PC-9 (cell line): ENCODE data around the gene NTM. TPM values are rescaled to one million over a fixed set of nuclear protein-coding genes. Genes with fewer than 3 reads are reported as not detected.

ENCODE experiments used
- BruUV-seq: library from RNA; stranded (reverse); fragments of 400-500 nt; replicated peaks from 2 replicates; lab custom pipeline; 2021; lab: Mats Ljungman, UMichigan
- CTCF ChIA-PET: fragments of 300-600 bp; sonication (Branson Sonifier 250); formaldehyde crosslinking; loops from one replicate; lab custom pipeline; 2022; ENCODE audit warnings: antibody characterized with exemption; lab: Charles Lee
- POLR2A ChIA-PET: fragments of 300-600 bp; sonication (Branson Sonifier 250); formaldehyde crosslinking; loops from one replicate; lab custom pipeline; 2022; ENCODE audit warnings: antibody characterized with exemption; ENCODE audit not compliant: unreplicated experiment; lab: Charles Lee
- DNase-seq, 2 experiments: peaks; one replicate each; pipeline versions ENCODE4 v3.0.0 to v3.0.0-alpha.2; 2015 to 2022; ENCODE audit warnings: mixed read lengths in 1 of 2
- H2AFZ ChIP-seq: fragments of 200-600 bp; sonication (generic); 2 replicates; pipeline ENCODE4 v1.8.1; 2017; ENCODE audit warnings: antibody characterized with exemption
- H3F3A ChIP-seq: fragments of 200-600 bp; sonication (generic); 2 replicates; pipeline ENCODE4 v1.8.1; 2017; ENCODE audit warnings: antibody characterized with exemption, mild to moderate bottlenecking, low read depth; ENCODE audit not compliant: insufficient read depth
- H3K27ac ChIP-seq: fragments of 200-600 bp; sonication (generic); 2 replicates; pipeline ENCODE4 v1.6.1; 2016; ENCODE audit warnings: mixed run types
- H3K27me3 ChIP-seq: fragments of 200-600 bp; sonication (generic); 2 replicates; pipeline ENCODE4 v1.6.1; 2016; ENCODE audit warnings: low read depth, mixed run types; ENCODE audit not compliant: insufficient read depth
- H3K36me3 ChIP-seq: fragments of 200-600 bp; sonication (generic); 2 replicates; pipeline ENCODE4 v1.6.1; 2016; ENCODE audit warnings: low read depth, mixed run types
- H3K4me1 ChIP-seq: fragments of 200-600 bp; sonication (generic); replicated peaks from 2 replicates; pipeline ENCODE4 v1.6.1; 2016; ENCODE audit warnings: mixed run types; ENCODE audit not compliant: insufficient read depth
- H3K4me2 ChIP-seq: fragments of 200-600 bp; sonication (generic); 2 replicates; pipeline ENCODE4 v1.6.1; 2017; ENCODE audit warnings: mixed run types
- H3K4me3 ChIP-seq: fragments of 200-600 bp; sonication (generic); 2 replicates; pipeline ENCODE4 v1.6.1; 2016; ENCODE audit warnings: mixed run types
- H3K79me2 ChIP-seq: fragments of 200-600 bp; sonication (generic); 2 replicates; pipeline ENCODE4 v1.6.1; 2017; ENCODE audit warnings: low read depth, mixed run types
- H3K9me2 ChIP-seq: fragments of 200-600 bp; sonication (generic); 2 replicates; pipeline ENCODE4 v1.8.1; 2017; ENCODE audit warnings: mild to moderate bottlenecking; ENCODE audit not compliant: insufficient read depth
- H3K9me3 ChIP-seq: fragments of 200-600 bp; sonication (generic); 2 replicates; pipeline ENCODE4 v1.8.1; 2016; ENCODE audit warnings: low read depth; ENCODE audit not compliant: insufficient read depth
- H4K20me1 ChIP-seq: fragments of 200-600 bp; sonication (generic); 2 replicates; pipeline ENCODE4 v1.8.1; 2017; ENCODE audit not compliant: insufficient read depth
- CTCF ChIP-seq: fragments of 200-600 bp; sonication (generic); conservative IDR thresholded peaks from 2 replicates; pipeline ENCODE4 v1.6.1; 2017; ENCODE audit warnings: mixed run types, antibody characterized with exemption, mild to moderate bottlenecking, moderate library complexity
- EZH2 ChIP-seq: fragments of 200-600 bp; sonication (generic); IDR thresholded peaks from 2 replicates; pipeline ENCODE4 v1.8.0; 2017; ENCODE audit warnings: antibody characterized with exemption, low read depth
- intact Hi-C: fragments of 100-400 bp; cut with micrococcal nuclease; formaldehyde crosslinking; loops from one replicate; pipeline ENCODE4 v1.10.0; 2022; ENCODE audit not compliant: unreplicated experiment
- total RNA-seq: library from RNA; stranded (reverse); gene quantifications from 2 replicates; pipeline ENCODE4 v1.2.3, GENCODE V29; 2021

NTM gene
- total RNA-seq, 1 experiment from 2014 or later = not detected

DNA sequence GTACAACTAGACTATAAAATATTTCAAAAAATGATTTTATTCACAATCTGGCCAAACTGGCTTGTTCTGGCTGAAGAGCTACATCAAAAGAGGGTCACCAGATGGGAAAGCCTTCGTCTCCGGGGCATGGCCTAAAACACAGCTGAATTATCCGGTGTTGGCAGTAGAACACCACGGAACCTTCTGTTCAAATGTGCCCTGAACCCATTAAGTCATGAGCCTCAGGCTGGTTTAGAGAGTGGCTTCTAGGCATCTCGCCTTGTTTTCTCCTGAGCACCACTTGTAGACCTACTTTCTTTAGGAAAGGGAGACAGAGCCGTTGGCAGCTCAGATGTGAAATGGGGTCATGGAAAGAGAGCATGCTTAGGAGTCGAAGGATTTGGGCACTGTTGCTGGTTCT is 890.2 kb downstream of the NTM start:
- no peaks in the 10 kb centered on the region for H3F3A ChIP-seq
- no peaks in the 10 kb centered on the region for H3K79me2 ChIP-seq
- H3K9me3 ChIP-seq = no peaks in the 10 kb centered on the region
- intact Hi-C loops = no loop called here
- no peak overlapping the region for H2AFZ ChIP-seq
- H3K27me3 ChIP-seq = peaks cover 33% of the 10 kb centered on the region
- no TSS peak for BruUV-seq
- no peak overlapping the region for H3K27ac ChIP-seq
- TF ChIP-seq CTCF = no peak
- no peak for TF ChIP-seq EZH2
- no peaks in the 10 kb centered on the region; the same call in 1 of the 2 replicates for H4K20me1 ChIP-seq
- no peaks in the 10 kb centered on the region; the same call in 1 of the 2 replicates for H3K9me2 ChIP-seq
- DNase-seq = no peak
- POLR2A ChIA-PET = interaction anchor here (0.8 kb wide), 1 partner anchor 1582 kb away, joined by 5 read pairs; no protein-coding TSS in a partner anchor
- H3K4me2 ChIP-seq = no peak overlapping the region
- no peaks in the 10 kb centered on the region for H3K4me1 ChIP-seq
- CTCF ChIA-PET = no interaction called here
- no peaks in the 10 kb centered on the region for H3K36me3 ChIP-seq
- no peak overlapping the region for H3K4me3 ChIP-seq

DNA sequence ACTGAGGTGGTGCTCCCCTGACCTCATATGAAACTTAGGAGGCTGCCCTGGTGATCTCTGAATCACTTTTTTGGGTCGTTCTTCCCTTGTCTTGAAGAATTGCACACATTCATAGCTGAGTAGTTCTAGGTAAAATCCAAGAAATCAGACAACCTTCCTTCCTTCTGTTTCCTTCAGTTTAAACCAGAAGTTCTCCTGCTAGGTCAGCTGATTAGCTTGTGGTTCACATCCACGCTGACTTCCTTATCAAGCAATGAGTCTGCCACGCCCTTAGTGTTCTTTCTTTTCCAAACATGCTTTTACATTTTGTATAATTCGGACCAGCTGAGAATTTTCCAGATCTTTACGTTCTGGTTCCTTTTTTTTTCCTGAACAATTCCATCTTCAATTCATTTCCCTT is 892.8 kb downstream of the NTM start:
- H3K9me3 ChIP-seq = no peaks in the 10 kb centered on the region
- DNase-seq = no peak
- CTCF ChIA-PET = no interaction called here
- BruUV-seq = no TSS peak
- no peaks in the 10 kb centered on the region for H3K36me3 ChIP-seq
- no peak overlapping the region for H3K4me3 ChIP-seq
- no peaks in the 10 kb centered on the region; the same call in 1 of the 2 replicates for H4K20me1 ChIP-seq
- no peak overlapping the region for H3K27ac ChIP-seq
- TF ChIP-seq EZH2 (no peak), CTCF (no peak)
- peaks cover 7% of the 10 kb centered on the region; the same call in 1 of the 2 replicates for H3K27me3 ChIP-seq
- no peaks in the 10 kb centered on the region for H3F3A ChIP-seq
- H2AFZ ChIP-seq = no peak overlapping the region
- POLR2A ChIA-PET = no interaction called here
- no peak overlapping the region for H3K4me2 ChIP-seq
- no peaks in the 10 kb centered on the region for H3K79me2 ChIP-seq
- intact Hi-C loops = no loop called here
- H3K9me2 ChIP-seq = no peaks in the 10 kb centered on the region; the same call in 1 of the 2 replicates
- H3K4me1 ChIP-seq = no peaks in the 10 kb centered on the region

DNA sequence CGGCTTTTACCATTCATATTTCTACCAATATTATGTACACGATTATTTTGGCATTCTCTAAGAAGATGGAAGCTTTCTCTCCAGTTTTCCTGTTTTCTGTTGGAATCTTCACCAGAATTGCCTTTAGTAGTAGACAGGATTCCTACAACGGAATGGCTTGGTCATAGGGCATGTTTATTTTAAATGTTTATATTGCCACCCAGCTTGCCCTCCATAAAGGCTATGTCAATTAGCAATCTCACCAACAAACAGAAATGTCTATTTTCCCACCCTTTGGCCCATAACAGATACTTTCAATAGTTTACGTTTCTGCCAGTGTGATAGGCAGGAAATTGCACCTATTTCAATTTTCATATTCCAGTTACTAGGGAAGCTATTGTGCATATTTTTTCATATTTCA is 893.5 kb downstream of the NTM start:
- no peaks in the 10 kb centered on the region for H3K4me1 ChIP-seq

More for the DNA sequence above, 893.5 kb downstream of the NTM start:
- Histone ChIP-seq H2AFZ (no peak overlapping the region), H3K36me3 (no peaks in the 10 kb centered on the region), H3K27me3 (peaks cover under 1% of the 10 kb centered on the region; the same call in 1 of the 2 replicates), H3K9me3 (no peaks in the 10 kb centered on the region), H4K20me1 (no peaks in the 10 kb centered on the region; the same call in 1 of the 2 replicates), H3K27ac (no peak overlapping the region), H3K9me2 (no peaks in the 10 kb centered on the region; the same call in 1 of the 2 replicates), H3K79me2 (no peaks in the 10 kb centered on the region), H3K4me3 (no peak overlapping the region), H3F3A (no peaks in the 10 kb centered on the region), H3K4me2 (no peak overlapping the region)
- TF ChIP-seq EZH2 (no peak), CTCF (no peak)
- DNase-seq = no peak
- intact Hi-C loops = no loop called here
- CTCF ChIA-PET = no interaction called here
- BruUV-seq = no TSS peak
- POLR2A ChIA-PET = no interaction called here
